K562 (cell line): ENCODE data around the gene PLEKHA7.

Source experiments
- ESRRA ChIP-seq: fragments of 450-650 bp; IDR thresholded peaks from 2 replicates; pipeline ENCODE4 v1.6.1; 2014; ENCODE audit warnings: low read depth, mild to moderate bottlenecking, moderate library complexity, borderline replicate concordance
- KAT7 ChIP-seq: sonication (generic); formaldehyde crosslinking; IDR thresholded peaks from 2 replicates; pipeline ENCODE4 v1.8.0; 2022; ENCODE audit warnings: missing genetic modification reagents, mild to moderate bottlenecking, borderline replicate concordance
- PHB ChIP-seq: fragments of 250-450 bp; sonication (Bioruptor Pico); IDR thresholded peaks from 2 replicates; pipeline ENCODE4 v1.5.0; 2021
- POLR2A ChIP-seq: fragments of 450-650 bp; conservative IDR thresholded peaks from 2 replicates; pipeline ENCODE4 v1.6.1; 2016
- RFX5 ChIP-seq: IDR thresholded peaks from 2 replicates; pipeline ENCODE4 v1.6.1; 2011; ENCODE audit warnings: low read depth, mild to moderate bottlenecking, improper control_type of control experiment, low read length
- SNIP1 ChIP-seq: fragments of 450-650 bp; IDR thresholded peaks from 2 replicates; pipeline ENCODE4 v1.7.1; 2017; ENCODE audit warnings: low read depth, mild to moderate bottlenecking
- ZNF24 ChIP-seq: fragments of 450-650 bp; IDR thresholded peaks from 2 replicates; pipeline ENCODE4 v1.6.1; 2016
- TF ChIP-seq, protein P1 (sequence below): sonication (generic); formaldehyde crosslinking; IDR thresholded peaks from 2 replicates; pipeline ENCODE4 v1.9.0; 2022; ENCODE audit warnings: mild to moderate bottlenecking, missing genetic modification reagents
- TF ChIP-seq, protein P2 (sequence below): sonication (generic); formaldehyde crosslinking; IDR thresholded peaks from 2 replicates; pipeline ENCODE4 v1.5.0; 2020; ENCODE audit warnings: missing genetic modification reagents
- TF ChIP-seq, protein P3 (sequence below): fragments of 450-650 bp; conservative IDR thresholded peaks from 2 replicates; pipeline ENCODE4 v1.6.1; 2016; ENCODE audit warnings: missing genetic modification characterization, low read depth, mild to moderate bottlenecking, missing compliant biosample characterization, moderate library complexity
- TF ChIP-seq, protein P4 (sequence below), 2 experiments: fragments of 450-650 bp; formaldehyde crosslinking in 1 of 2; IDR thresholded peaks; 2 replicates each; pipeline versions ENCODE4 v1.4.0 to v1.6.1; 2014 to 2020; ENCODE audit warnings: mild to moderate bottlenecking in 2 of 2, borderline replicate concordance in 1 of 2, low read depth in 1 of 2
- TF ChIP-seq, protein P5 (sequence below): IDR thresholded peaks from 3 replicates; pipeline ENCODE4 v1.6.1; 2011; ENCODE audit warnings: borderline replicate concordance, mild to moderate bottlenecking; ENCODE audit not compliant: insufficient read length, insufficient read depth

DNA sequence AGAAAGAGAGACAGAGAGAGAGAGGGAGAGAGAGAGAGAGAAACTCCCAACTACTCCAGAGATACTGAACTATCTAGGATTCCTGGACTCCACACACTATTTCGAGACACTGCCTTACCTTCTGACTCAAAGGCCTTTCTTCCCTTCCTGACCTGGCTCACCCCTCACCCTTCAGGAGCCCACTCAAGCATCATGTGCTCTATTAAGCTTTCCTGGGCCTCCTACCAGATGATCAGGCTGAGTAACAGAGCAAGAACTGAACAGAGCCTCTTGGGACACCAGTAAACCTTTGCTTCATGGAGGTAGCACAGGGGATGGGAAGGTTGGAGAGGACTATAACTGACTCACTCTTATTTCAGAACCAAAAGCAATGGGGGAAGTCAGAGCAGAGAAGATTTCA, 31.4 kb downstream of the PLEKHA7 start:
- TF ChIP-seq, protein P1, sequence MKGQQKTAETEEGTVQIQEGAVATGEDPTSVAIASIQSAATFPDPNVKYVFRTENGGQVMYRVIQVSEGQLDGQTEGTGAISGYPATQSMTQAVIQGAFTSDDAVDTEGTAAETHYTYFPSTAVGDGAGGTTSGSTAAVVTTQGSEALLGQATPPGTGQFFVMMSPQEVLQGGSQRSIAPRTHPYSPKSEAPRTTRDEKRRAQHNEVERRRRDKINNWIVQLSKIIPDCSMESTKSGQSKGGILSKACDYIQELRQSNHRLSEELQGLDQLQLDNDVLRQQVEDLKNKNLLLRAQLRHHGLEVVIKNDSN (CRISPR knock-in tag), result no peak
- TF ChIP-seq ESRRA, result no peak
- TF ChIP-seq, protein P2, sequence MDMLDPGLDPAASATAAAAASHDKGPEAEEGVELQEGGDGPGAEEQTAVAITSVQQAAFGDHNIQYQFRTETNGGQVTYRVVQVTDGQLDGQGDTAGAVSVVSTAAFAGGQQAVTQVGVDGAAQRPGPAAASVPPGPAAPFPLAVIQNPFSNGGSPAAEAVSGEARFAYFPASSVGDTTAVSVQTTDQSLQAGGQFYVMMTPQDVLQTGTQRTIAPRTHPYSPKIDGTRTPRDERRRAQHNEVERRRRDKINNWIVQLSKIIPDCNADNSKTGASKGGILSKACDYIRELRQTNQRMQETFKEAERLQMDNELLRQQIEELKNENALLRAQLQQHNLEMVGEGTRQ (CRISPR knock-in tag), result no peak
- TF ChIP-seq, protein P3, sequence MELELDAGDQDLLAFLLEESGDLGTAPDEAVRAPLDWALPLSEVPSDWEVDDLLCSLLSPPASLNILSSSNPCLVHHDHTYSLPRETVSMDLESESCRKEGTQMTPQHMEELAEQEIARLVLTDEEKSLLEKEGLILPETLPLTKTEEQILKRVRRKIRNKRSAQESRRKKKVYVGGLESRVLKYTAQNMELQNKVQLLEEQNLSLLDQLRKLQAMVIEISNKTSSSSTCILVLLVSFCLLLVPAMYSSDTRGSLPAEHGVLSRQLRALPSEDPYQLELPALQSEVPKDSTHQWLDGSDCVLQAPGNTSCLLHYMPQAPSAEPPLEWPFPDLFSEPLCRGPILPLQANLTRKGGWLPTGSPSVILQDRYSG (tag), result no peak
- TF ChIP-seq, protein P4, sequence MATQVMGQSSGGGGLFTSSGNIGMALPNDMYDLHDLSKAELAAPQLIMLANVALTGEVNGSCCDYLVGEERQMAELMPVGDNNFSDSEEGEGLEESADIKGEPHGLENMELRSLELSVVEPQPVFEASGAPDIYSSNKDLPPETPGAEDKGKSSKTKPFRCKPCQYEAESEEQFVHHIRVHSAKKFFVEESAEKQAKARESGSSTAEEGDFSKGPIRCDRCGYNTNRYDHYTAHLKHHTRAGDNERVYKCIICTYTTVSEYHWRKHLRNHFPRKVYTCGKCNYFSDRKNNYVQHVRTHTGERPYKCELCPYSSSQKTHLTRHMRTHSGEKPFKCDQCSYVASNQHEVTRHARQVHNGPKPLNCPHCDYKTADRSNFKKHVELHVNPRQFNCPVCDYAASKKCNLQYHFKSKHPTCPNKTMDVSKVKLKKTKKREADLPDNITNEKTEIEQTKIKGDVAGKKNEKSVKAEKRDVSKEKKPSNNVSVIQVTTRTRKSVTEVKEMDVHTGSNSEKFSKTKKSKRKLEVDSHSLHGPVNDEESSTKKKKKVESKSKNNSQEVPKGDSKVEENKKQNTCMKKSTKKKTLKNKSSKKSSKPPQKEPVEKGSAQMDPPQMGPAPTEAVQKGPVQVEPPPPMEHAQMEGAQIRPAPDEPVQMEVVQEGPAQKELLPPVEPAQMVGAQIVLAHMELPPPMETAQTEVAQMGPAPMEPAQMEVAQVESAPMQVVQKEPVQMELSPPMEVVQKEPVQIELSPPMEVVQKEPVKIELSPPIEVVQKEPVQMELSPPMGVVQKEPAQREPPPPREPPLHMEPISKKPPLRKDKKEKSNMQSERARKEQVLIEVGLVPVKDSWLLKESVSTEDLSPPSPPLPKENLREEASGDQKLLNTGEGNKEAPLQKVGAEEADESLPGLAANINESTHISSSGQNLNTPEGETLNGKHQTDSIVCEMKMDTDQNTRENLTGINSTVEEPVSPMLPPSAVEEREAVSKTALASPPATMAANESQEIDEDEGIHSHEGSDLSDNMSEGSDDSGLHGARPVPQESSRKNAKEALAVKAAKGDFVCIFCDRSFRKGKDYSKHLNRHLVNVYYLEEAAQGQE (IDR thresholded peaks at IDR 0.05; ENCODE audit: borderline replicate concordance), result no peak
- TF ChIP-seq, protein P4 (CRISPR knock-in tag; IDR thresholded peaks at IDR 0.05; ENCODE audit: low read depth), result no peak
- TF ChIP-seq, protein P5, sequence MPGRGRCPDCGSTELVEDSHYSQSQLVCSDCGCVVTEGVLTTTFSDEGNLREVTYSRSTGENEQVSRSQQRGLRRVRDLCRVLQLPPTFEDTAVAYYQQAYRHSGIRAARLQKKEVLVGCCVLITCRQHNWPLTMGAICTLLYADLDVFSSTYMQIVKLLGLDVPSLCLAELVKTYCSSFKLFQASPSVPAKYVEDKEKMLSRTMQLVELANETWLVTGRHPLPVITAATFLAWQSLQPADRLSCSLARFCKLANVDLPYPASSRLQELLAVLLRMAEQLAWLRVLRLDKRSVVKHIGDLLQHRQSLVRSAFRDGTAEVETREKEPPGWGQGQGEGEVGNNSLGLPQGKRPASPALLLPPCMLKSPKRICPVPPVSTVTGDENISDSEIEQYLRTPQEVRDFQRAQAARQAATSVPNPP, result no peak
- no peak for TF ChIP-seq SNIP1
- TF ChIP-seq RFX5, result no peak
- TF ChIP-seq POLR2A, result no peak
- no peak for TF ChIP-seq ZNF24
- no peak for TF ChIP-seq KAT7 (CRISPR knock-in tag)
- no peak for TF ChIP-seq PHB (CRISPR knock-in tag)
